ENCODE results near the gene OR2G2.

OR2G2 gene, protein sequence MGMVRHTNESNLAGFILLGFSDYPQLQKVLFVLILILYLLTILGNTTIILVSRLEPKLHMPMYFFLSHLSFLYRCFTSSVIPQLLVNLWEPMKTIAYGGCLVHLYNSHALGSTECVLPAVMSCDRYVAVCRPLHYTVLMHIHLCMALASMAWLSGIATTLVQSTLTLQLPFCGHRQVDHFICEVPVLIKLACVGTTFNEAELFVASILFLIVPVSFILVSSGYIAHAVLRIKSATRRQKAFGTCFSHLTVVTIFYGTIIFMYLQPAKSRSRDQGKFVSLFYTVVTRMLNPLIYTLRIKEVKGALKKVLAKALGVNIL

DNA sequence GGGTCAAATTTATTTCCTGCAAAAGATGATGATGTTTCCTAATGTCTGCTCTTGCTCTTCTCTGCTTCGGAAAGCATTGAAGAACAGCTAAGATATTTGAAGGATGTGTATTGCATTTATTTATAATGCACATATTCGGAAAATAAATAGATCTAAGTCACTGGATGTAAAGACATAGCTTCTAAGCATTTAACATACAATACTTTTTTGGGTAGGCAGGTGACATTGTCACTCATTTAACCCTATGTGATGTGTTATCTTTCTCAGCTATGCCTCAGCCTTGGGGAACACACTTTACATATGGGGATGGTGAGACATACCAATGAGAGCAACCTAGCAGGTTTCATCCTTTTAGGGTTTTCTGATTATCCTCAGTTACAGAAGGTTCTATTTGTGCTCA, at the start of gene OR2G2:
TSS of gene OR2G2 (plus strand) at position 301 of the 400 bp plus-strand sequence. CDS start at position 301, 0 bp downstream.
- no peak for DNase-seq

DNA sequence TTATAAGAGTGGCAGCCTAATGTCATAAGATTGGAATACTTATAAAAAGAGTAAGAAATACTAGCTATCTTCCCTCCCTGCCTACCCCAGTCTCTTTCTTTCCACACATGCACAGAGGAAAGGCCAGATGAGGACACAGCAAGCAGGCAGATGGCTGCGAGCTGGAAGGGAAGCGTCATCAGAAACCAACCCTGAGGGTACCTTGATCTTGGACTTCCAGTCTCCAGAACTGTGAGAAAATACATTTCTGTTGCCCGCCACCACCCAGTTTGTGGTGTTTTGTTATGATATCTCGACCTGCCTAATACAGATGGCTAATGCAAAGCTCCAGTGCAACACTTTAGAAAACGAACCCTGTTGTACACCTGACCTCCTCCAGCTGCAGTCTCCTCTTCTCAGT, 49.6 kb upstream of the OR2G2 start:
- DNase-seq = no peak

DNA sequence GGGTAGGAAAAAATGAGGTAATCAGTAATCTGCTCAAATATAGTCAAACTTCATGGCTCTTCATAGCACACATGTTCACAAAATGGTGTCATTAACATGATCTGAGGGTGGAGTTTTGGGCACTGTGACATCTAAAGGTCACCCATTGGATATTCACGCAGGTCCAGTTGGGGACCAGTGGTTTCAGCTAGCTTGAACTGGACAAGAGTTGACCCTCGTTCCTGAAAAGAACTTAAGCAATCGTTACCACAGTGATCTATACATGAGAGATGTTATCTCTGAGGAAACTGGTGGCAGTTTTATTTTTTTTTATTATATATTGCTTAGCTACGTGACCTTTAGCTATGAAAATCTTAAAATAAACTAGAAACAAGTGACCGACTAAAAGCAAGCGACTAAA, 48.9 kb upstream of the OR2G2 start:
- no peak for DNase-seq

DNA sequence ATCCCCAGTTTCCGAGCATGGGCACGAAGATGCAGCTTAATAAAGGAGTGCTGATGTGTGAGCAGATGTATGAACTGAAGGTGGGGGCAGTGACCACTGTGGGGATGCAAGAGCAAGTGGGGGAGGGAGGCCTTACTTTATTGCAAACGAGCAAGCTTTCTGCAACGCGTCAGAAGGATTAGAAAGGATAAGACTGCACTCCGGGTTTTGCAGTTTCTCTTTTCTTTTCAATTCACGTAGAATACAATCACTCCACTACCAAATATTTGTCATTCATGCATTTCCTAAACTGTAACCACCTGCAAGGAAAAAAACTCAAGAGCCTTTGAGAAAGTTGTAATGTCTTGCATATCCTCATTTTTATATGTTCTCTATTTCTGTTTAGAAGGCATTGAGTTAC, 47.6 kb upstream of the OR2G2 start:
- no peak for DNase-seq

DNA sequence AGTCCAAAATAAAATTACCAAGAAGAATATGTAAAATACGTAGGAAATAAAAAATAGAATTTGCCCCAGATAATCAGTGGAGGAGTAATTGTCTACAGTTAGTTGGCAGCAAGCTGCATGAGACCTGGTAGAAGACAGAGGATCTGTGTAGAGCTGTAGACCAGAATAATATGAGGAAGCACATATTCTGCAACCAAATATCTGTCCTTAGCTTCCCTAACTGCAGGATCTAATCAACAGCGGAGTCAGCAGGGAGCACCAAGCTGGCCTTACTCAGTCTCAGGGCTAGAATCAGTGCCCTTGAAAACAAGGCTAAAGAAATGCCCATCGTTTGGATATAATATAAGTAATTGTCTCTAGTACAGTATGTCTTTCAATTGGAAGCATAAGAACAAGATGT, 45.3 kb upstream of the OR2G2 start:
- no peak for DNase-seq

DNA sequence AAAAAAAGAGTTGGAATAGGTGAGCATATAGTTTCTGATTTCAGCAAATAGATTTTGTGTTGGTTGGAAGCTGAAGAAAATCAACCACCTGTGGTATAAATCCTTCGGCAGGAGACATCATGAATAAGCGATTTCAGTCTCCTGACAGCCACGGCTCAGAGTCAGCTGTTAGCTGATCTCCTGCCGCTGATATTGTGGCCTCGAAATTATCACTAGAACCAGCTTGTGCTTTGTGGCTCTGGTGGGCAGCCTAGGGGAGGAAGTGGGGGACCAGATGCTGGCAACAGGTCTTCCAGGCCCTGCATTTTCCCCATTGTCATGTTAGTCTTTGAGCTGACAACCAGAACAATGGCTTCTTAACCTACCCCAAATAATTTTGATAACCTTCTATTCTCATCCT, 40.1 kb upstream of the OR2G2 start:
- no peak for DNase-seq

DNA sequence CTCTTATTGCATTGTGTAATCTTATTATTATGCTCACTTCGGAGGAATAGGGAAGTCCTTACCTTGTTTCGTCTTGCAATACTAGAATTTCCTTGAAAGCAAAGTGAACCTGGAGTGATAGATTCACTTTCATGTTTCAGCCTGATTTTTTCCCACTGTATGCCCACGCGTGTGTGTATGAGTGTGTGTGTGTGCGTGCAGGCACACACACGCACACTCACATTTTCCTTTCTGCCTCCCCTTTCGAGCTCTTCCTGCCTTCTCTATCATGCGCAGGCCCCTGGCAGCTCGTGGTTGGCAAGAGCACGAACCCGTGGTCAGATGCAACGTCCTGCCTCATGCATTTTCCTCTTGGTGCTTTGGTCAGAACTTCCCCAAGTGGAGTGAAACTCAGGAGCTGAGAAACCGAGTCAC, 39.4 kb upstream of the OR2G2 start, which contains the start of gene GCSAML:
TSS of gene GCSAML (plus strand) at position 366 of the 414 bp plus-strand sequence. CDS start 58 bp downstream, outside the sequence.
- DNase-seq = no peak

DNA sequence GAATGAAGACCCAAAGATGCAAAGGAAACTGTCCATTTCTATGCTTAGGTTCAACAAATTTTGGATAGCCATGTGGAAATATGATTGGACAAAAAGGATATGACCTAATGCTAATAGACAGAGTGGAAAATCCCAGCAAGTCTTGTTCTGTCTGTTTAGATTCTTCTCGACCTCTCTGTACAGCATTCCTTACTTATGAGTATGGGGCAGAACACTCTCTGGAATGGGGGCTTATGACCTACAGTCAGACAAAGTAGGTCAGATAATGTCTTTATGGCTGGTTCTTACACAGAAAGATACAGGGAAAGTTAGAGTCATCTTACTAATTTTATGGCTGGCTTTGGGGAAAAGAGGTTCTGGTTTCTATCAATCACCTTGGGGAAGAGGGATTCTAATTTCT, 36.4 kb upstream of the OR2G2 start:
- no peak for DNase-seq

DNA sequence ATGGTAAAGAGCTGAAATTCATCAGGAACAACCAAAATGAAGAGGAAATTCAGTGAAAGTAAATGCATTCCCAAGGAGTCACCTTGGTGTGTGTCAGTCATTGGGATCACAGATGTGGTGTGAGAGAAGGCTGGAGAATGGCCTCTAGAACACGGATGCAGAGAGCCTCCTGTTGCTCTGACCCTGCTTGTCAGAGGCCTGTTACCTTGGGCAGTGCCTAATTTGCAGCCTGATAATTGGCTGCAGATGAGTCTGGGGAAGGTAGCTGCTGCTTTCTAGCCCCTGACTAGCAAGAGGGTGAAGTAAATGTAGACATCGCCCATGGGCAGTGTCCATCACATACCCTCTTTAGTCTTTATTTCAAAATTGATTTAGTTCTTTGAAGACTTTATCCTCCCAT, 35.9 kb upstream of the OR2G2 start:
- no peak for DNase-seq

DNA sequence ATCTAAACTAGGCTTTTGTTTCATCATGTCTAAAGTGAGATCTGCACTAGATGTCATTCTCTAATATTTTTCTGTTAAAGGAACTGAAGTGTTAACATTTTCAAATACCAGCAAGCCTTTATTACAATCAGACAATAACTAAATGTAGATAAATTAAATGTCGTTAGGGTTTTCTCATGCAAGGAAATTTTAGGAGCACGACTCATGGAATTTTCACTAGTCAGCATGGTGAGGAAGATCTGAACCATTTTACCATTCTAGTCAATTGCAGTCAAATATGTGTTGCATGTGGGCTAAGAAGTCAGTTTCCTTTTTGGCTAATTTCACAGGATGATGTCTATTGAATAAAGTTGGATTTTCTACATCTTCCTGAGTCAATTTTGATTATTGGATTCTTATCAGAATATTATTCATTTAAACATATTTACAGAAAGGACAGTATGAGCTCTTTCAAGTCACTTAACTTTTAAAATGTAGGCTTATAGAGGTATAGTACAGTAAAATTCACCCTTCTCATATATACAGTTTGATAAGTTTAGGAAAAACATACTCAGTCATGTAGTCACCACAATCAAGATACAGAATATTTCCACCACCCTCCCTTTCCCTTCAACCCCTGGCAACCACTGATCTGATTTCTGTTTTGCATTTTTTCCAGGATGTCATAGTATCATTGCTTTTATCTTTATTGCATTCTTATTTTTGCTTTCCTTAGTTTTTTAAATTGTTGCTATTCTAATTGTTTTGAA, 30.1 kb upstream of the OR2G2 start:
- no peak for DNase-seq

DNA sequence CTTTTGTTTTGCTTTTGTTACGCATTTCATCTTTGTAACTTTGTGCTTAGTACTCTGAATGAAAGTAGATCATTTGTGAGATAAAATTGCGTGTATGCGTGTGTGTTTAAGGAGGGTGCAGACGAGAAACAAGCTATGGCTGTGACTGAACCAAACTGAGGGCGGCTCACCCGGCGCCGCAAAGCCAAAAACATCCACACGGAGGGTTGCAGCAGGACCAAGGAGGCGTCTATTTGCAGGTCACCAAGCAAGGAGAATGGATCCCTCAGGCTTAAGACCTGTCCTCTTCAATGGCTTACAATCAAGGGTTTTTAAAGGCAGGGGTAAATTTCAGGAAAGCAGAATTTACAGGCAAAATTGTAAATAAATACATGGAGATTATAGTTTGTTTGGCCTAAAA, 26.4 kb upstream of the OR2G2 start:
- no peak for DNase-seq

DNA sequence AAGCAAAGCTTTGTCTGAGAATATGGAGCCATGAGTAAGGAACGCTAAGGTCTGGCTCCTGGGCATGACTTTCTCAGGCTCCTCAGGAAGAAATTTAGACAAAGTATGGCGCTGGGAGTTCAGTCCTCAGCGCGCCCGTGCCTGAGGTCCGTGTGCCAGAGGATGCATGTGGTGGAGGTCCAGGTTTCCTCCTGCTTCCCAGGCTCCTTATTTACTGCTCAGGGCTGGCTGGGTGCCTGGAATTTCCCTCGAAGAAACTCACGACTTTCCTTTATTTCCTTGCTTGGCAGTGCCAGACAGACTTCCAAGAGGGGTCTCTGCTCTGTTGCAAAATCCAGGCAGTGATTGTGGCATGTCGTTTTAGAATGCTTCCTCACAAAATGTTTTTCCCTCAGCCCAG, 26.0 kb upstream of the OR2G2 start:
- no peak for DNase-seq

DNA sequence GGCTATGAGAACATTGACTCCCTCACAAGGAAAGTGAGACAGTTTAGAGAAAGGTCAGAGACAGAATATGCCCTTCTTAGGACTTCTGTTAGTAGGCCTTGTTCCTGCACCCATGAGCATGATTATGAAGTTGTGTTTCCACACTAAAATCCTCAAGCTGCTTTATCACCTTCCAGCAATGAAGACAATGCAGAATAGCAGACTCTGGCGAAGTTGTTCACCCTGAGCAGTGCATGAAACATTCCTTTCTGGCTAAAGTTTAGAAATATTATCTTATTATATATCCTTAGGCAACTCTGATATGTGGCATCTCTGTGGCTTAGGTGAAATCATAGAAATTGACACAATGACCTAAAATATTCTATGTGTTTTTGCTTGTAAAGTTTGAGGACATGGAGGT, 13.9 kb upstream of the OR2G2 start:
- no peak for DNase-seq

DNA sequence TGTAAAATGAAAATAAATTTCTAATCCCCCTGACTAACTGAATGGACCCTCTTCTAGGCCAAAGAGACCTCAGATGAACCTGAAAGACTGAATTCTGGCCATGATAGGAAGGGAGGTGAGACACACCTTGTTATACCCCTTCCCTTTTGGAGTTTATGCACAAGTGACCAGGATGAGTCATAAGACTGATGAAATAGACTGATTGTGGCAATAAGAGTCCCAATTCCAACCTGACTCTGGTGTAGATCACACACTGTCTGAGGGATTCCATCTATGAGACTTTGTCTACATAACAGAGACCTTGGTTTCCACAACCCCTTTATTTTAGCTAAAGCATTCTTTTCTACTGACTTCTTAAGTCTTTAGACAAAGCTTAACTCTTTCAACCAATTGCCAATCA, 13.5 kb upstream of the OR2G2 start:
- DNase-seq = no peak

DNA sequence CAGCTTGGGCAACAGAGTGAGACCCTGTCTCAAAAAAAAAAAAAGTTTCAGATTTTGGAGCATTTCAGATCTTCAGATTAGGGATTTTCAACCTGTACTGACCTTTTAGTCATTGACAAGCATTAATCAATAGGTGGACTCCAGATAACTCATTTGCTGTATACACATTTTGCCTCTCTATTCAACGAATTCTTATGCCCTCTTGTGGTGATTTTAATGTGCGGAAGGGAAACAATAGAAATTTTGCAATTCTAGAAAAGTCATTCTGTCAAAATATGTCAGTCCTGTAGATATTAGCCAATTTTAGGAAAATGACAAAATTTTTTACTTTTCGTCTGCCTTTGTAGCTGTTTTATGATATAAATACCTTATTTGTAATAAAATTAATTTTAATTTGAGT, 11.6 kb upstream of the OR2G2 start:
- DNase-seq = no peak

DNA sequence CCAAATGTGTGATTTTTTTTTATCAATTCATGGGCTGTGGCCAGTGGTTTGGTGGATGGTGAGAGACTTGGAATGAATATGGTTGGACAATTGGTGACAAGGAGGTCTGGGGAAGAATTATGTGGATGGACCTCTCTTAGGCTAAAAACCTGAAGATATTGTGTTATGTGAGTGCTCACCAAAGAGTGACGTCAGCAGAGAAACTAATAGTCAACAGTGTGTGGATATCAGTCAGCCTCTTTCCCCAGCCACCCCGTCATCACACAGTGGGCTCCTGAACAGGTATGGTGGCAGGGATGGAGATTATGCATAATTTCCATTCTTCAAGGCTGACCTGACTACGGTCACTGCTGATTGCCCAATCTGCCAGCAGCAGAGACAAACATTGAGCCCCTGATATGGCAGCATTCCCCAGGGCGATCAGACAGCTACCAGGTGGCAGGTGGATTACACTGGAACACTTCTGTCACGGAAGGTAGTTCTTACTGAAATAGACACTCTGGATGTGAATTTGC, 9.2 kb upstream of the OR2G2 start:
- DNase-seq = no peak

DNA sequence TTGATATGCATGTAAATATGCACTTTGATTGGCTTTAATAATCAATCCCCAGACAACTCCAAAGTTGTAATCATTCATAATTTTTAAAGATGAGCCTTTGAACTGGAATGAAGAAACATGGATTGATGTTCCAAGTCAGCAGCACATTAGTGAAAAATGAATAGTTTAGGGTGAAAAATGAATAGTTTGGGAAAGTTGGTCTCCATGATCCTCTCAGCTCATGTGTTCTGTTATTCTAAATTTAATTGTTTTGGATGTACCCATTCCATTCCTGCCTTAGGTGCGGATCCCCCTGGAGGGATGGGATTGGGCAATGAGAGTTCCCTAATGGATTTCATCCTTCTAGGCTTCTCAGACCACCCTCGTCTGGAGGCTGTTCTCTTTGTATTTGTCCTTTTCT, 17.1 kb downstream of the OR2G2 start, which contains the start of gene OR2G3:
TSS of gene OR2G3 (plus strand) at position 301 of the 400 bp plus-strand sequence. CDS start at position 301, 0 bp downstream.
- no peak for DNase-seq

DNA sequence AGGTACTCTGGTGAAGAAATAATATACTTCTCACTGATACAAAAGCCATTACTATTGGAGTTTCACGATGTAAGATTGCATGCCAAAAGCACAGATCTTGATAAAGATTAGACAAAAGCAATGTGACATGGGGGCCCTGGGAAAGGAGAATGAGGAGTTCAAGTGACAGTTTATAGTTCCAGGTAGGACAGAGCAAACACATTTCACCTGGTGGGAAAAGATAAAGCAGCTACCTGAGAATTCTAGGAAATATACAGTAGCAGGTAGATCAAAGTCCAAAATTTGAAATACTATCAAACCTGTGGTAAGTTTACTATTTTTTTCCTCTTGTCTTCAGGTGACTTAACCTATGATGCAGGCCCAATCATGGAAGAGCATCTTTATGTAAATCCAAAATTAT, 25.2 kb downstream of the OR2G2 start:
- no peak for DNase-seq

DNA sequence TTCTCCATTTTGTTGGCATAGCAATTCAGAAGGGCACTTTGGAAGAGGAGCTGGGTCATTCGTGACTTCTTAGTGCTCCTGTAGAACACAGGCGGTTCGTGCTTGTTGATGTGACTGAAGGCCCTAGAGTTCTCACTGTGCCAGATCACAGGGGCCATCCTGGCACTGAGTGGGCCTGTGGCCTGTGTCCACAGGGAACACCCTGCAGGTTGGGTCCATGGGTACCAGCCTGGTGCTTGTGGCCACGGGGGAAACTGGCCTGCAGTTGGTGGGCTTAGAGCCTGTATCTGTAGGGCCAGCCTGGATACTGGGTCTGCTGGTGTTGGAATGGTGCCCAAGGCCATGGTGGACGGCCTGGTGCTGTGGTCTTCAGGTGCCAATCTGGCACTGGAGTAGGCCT, 26.5 kb downstream of the OR2G2 start:
- DNase-seq = no peak

DNA sequence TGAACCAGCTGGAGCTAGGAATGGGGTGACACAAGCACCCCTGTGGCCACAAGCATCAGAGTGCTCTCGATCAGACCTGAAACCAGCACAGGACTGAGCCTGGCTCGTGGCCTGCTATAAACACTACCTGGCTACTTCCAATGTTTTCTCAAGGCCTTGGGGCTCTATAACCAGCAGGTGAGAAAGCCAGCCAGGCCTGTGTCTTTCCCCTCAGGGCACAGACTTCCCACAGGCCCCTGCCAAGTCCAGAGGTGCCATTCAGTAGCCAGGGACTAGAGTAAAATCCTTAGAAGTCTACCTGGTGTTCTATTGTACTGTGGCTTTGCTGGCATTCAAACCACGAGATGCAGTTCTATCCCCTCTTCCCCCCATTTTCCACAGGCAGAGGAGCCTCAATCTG, 39.8 kb downstream of the OR2G2 start:
- no peak for DNase-seq

DNA sequence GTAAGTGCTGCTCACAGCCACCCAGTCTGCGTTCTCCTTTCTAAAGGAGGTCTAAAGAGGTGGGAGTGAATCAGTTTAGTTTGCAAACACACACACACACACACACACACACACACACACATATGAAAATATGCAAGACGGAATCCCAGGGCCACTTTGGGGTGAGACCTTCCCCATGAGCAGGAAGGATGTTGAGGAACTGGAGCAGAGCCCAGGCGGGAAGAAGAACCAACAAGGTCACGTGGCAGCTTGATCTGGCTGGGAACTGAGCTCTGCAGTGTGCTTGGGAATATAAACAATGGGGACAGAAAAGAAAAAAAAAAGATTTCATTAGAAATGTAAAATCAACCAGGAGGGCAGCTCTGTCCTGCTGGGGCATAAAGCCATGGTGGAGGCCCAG, 49.9 kb downstream of the OR2G2 start:
- DNase-seq = no peak

DNA sequence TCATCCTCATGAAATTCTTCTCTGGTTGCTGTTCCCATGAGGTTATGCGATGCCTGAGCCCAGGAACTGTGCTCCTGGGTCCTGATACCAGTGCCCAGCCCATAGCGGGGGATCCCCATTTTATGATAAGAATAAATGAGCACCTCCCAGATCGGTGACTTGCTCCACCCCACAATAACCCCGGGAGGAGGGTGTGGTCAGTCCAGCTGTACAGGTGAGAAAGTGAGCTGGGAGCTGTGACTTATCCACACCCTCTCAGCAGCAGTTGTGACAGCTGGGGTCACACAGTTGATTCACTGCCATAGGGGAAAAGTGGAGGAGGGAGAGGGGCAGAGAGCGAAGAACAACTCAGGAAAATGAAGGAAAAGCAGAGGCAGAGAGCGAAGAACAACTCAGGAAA, 50.6 kb downstream of the OR2G2 start:
- DNase-seq = no peak
